Heart left ventricle (tissue), 16 donors: ENCODE data around the gene ASCC3. TPM values are rescaled to one million over a fixed set of nuclear protein-coding genes. Genes with fewer than 3 reads are reported as not detected.
A peak's percentile ranks its signal among the peaks of the same experiment; 100 is the strongest.

Experiments used
- ATAC-seq, 4 donors: fragments of 200-7000 bp; cut with Tn5 transposase; one replicate each; pipeline ENCODE4 v1.9.1; 2020 to 2022; ENCODE audit warnings: moderate library complexity in 4 of 4, mild to moderate bottlenecking in 3 of 4, moderate number of reproducible peaks in 1 of 4
- DNase-seq, 5 donors: peaks; one replicate each; pipeline ENCODE4 v3.0.0-alpha.2; 2020
- H3K27ac ChIP-seq, 12 donors: fragments of 200-600 bp; sonication (generic) in 4 of 12; one replicate each; pipeline versions ENCODE4 v1.5.0 to v1.8.0; 2016 to 2022; ENCODE audit warnings: mild to moderate bottlenecking in 2 of 12
- H3K27me3 ChIP-seq, 9 donors: fragments of 200-600 bp; sonication (generic) in 2 of 9; one replicate each; pipeline versions ENCODE4 v1.5.1 to v1.8.0; 2016 to 2022; ENCODE audit warnings: mild to moderate bottlenecking in 3 of 9
- H3K36me3 ChIP-seq, 9 donors: fragments of 200-600 bp; sonication (generic) in 2 of 9; one replicate each; pipeline versions ENCODE4 v1.5.0 to v1.8.0; 2018 to 2022; ENCODE audit warnings: mild to moderate bottlenecking in 2 of 9
- H3K4me1 ChIP-seq, 12 donors: fragments of 200-600 bp; sonication (generic) in 4 of 12; one replicate each; pipeline versions ENCODE4 v1.5.0 to v1.8.0; 2016 to 2022; ENCODE audit warnings: mild to moderate bottlenecking in 3 of 12
- H3K4me3 ChIP-seq, 12 donors: fragments of 200-600 bp; sonication (generic) in 4 of 12; one replicate each; pipeline versions ENCODE4 v1.5.0 to v1.8.0; 2017 to 2022; ENCODE audit warnings: mild to moderate bottlenecking in 9 of 12, moderate library complexity in 4 of 12
- H3K9me3 ChIP-seq, 12 donors: fragments of 200-600 bp; sonication (generic) in 4 of 12; one replicate each; pipeline versions ENCODE4 v1.5.0 to v1.8.0; 2016 to 2022; ENCODE audit warnings: mild to moderate bottlenecking in 1 of 12
- CTCF ChIP-seq, 12 donors: fragments of 200-600 bp; sonication (generic) in 4 of 12; IDR thresholded peaks; one replicate each; pipeline versions ENCODE4 v1.5.0 to v1.8.0; 2018 to 2022; ENCODE audit warnings: antibody characterized with exemption in 12 of 12, mild to moderate bottlenecking in 5 of 12
- POLR2A ChIP-seq, 2 donors: fragments of 450-650 bp; IDR thresholded peaks; one replicate each; pipeline ENCODE4 v1.6.1; 2017; ENCODE audit warnings: antibody characterized with exemption in 2 of 2, mild to moderate bottlenecking in 2 of 2, moderate library complexity in 2 of 2
- WGBS, 4 donors: extraction: QIAGEN DNeasy Blood & Tissue Kit in 2 of 4; methylation state at CpG; one replicate each; pipeline versions ENCODE4 v1.1.5 to v1.1.7; 2013 to 2018; 5-methylcytosine and 5-hydroxymethylcytosine counted together
- intact Hi-C, 10 donors: fragments of 100-400 bp; cut with DNase I; formaldehyde crosslinking; loops; one replicate each; pipeline versions ENCODE4 v1.11.1 to v1.14.2; 2022
- polyA plus RNA-seq, 2 donors: library from polyadenylated mRNA; stranded (reverse); fragments of 200-250 nt; gene quantifications; one replicate each; pipeline ENCODE4 v1.2.3, GENCODE V29; 2013
- total RNA-seq, 9 donors: library from RNA; depleted of rRNA in 2 of 9; stranded (reverse); fragments of >200 nt in 2 of 9; fragmentation: NEBNext Ultra II Directional in 3 of 9; extraction: Animal tissue kit (Norgen Biotek cat#: 25700) in 3 of 9; gene quantifications; one replicate each; pipeline versions ENCODE4 v1.1.0 to v1.2.4, GENCODE V29; 2016 to 2023
- donor health status: ischemic (EF 13 %, LVEDD 7.1; RV severe dilation, severe dysfunction).
- donor health status: healthy with polysubstance abuse.
- donor health status: DM: no; HTN: yes; CAD: no.
- donor health status: DM: no; HTN: no; CAD: no.
- donor health status: ischemic (EF 25% LVEDD 6.9; RV normal size, moderate dysfunction).
- donor health status: ischemic (EF 25% LVEDD 5.7; RV mildly dilated, moderate dysfunction).
- donor health status: healthy.
- donor health status: DM: yes; HTN: yes; CAD: no.
- donor health status: ischemic (EF 35%, LVEDD 5.7; RV mildly dilated, moderate dysfunction).
- donor health status: nonischemic (EF 11% LVEDD 7.7; RV severe dilation, severe dysfunction).
- donor health status: DM: yes; HTN: yes; CAD: no.
- donor health status: PGD.
- donor health status: ischemic (EF 29% LVEDD 5.4; RV normal size, mild dysfunction).
- donor health status: nonischemic (EF 23%, LVEDD 6.1; RV moderate dilation, normal function).

Gene ASCC3
- total and polyA plus RNA-seq, 11 donors: 3.4 to 29.2 (median 15.0) TPM

GRCh38 chr6:100780648-100781047 lies 100.5 kb downstream of the ASCC3 start:
- no peaks in the 10 kb centered on the region for H3K36me3 ChIP-seq
- H3K4me3 ChIP-seq: no peak overlapping the region
- ATAC-seq (no peak), DNase-seq (no peak)
- H3K9me3 ChIP-seq: no peaks in the 10 kb centered on the region
- no peaks in the 10 kb centered on the region for H3K27me3 ChIP-seq
- H3K27ac ChIP-seq: no peak overlapping the region
- intact Hi-C loops: no loop called here
- TF ChIP-seq CTCF (IDR thresholded peaks at IDR 0.05) (no peak), POLR2A (IDR thresholded peaks at IDR 0.05) (no peak)
- no peaks in the 10 kb centered on the region for H3K4me1 ChIP-seq

GRCh38 chr6:100775667-100776066 lies 105.5 kb downstream of the ASCC3 start:
- Histone ChIP-seq H3K4me3 (no peak overlapping the region), H3K27ac (no peak overlapping the region), H3K9me3 (no peaks in the 10 kb centered on the region), H3K27me3 (no peaks in the 10 kb centered on the region), H3K4me1 (no peaks in the 10 kb centered on the region), H3K36me3 (no peaks in the 10 kb centered on the region)
- TF ChIP-seq POLR2A (IDR thresholded peaks at IDR 0.05): no peak
- peak in 5 of 12 donors; percentile 8 to 39 (median 26) for TF ChIP-seq CTCF (IDR thresholded peaks at IDR 0.05)
- ATAC-seq (no peak), DNase-seq (no peak)
- intact Hi-C loops: no loop called here
- 85 to 91% (median 87%) methylated on average over 2 of the region's 2 CpGs for WGBS, 4 donors

- no peaks in the 10 kb centered on the region for H3K27me3 ChIP-seq
- no peak overlapping the region for H3K4me3 ChIP-seq
- TF ChIP-seq POLR2A (IDR thresholded peaks at IDR 0.05) (no peak), CTCF (IDR thresholded peaks at IDR 0.05) (no peak)
- 0 to 1% (median 0%) methylated on average over 1 of the region's 1 CpG for WGBS, 4 donors
- intact Hi-C loops: no loop called here
- H3K9me3 ChIP-seq: no peaks in the 10 kb centered on the region
- H3K27ac ChIP-seq: no peak overlapping the region
- DNase-seq (no peak), ATAC-seq (no peak)
- H3K36me3 ChIP-seq: no peaks in the 10 kb centered on the region
- no peaks in the 10 kb centered on the region for H3K4me1 ChIP-seq
Measured at GRCh38 chr6:100774681-100775080, 106.4 kb downstream of the ASCC3 start.

GRCh38 chr6:100768816-100769351 lies 112.2 kb downstream of the ASCC3 start:
- ATAC-seq (no peak), DNase-seq (no peak)
- WGBS, 4 donors: 88 to 92% (median 91%) methylated on average over 1 of the region's 1 CpG
- Histone ChIP-seq H3K27ac (no peak overlapping the region), H3K4me1 (no peaks in the 10 kb centered on the region), H3K4me3 (no peak overlapping the region), H3K27me3 (no peaks in the 10 kb centered on the region), H3K36me3 (peaks cover 0 to 35% (median 27%) of the 10 kb centered on the region in 9 donors), H3K9me3 (peaks cover 0 to 8% (median under 1%) of the 10 kb centered on the region in 12 donors)
- TF ChIP-seq POLR2A (IDR thresholded peaks at IDR 0.05): no peak
- no peak for TF ChIP-seq CTCF (IDR thresholded peaks at IDR 0.05)
- intact Hi-C loops: no loop called here
